KMS-11 (cell line): ENCODE measurements around the gene KLHL29.

ENCODE experiments used
- H2AFZ ChIP-seq: fragments of 200-600 bp; sonication (generic); 2 replicates; pipeline ENCODE4 v1.6.1; 2016; ENCODE audit warnings: antibody characterized with exemption, mixed run types, low read depth
- H3K27ac ChIP-seq: fragments of 200-600 bp; sonication (generic); 2 replicates; pipeline ENCODE4 v1.6.1; 2016; ENCODE audit warnings: mild to moderate bottlenecking, mixed run types
- H3K27me3 ChIP-seq: fragments of 200-600 bp; sonication (generic); 2 replicates; pipeline ENCODE4 v1.6.1; 2017; ENCODE audit warnings: mild to moderate bottlenecking, low read depth, mixed run types, moderate library complexity; ENCODE audit not compliant: insufficient read depth
- H3K36me3 ChIP-seq: fragments of 200-600 bp; sonication (generic); 2 replicates; pipeline ENCODE4 v1.6.1; 2017; ENCODE audit warnings: mild to moderate bottlenecking, mixed run types; ENCODE audit not compliant: insufficient read depth
- H3K4me1 ChIP-seq: fragments of 200-600 bp; sonication (generic); 2 replicates; pipeline ENCODE4 v1.6.1; 2016; ENCODE audit warnings: mild to moderate bottlenecking, low read depth, mixed run types; ENCODE audit not compliant: poor library complexity, severe bottlenecking
- H3K4me2 ChIP-seq: fragments of 200-600 bp; sonication (generic); 2 replicates; pipeline ENCODE4 v1.7.0; 2016; ENCODE audit warnings: mild to moderate bottlenecking, mixed run types
- H3K4me3 ChIP-seq: fragments of 200-600 bp; sonication (generic); IDR thresholded peaks from 2 replicates; pipeline ENCODE4 v1.6.1; 2017; ENCODE audit warnings: low read depth, low read length, mixed read lengths; ENCODE audit not compliant: insufficient read depth
- H3K79me2 ChIP-seq: fragments of 200-600 bp; sonication (generic); 2 replicates; pipeline ENCODE4 v1.6.1; 2016; ENCODE audit warnings: low read depth, mixed run types; ENCODE audit not compliant: insufficient read depth
- H3K9ac ChIP-seq: fragments of 200-600 bp; sonication (generic); 2 replicates; pipeline ENCODE4 v1.6.1; 2016; ENCODE audit warnings: mild to moderate bottlenecking, mixed run types
- H4K20me1 ChIP-seq: fragments of 200-600 bp; sonication (generic); 2 replicates; pipeline ENCODE4 v1.6.1; 2016; ENCODE audit warnings: mild to moderate bottlenecking, mixed run types; ENCODE audit not compliant: insufficient read depth
- CTCF ChIP-seq: fragments of 200-600 bp; sonication (generic); conservative IDR thresholded peaks from 2 replicates; pipeline ENCODE4 v1.6.1; 2017; ENCODE audit warnings: low read depth, mild to moderate bottlenecking, antibody characterized with exemption, low read length, moderate library complexity, mixed read lengths

The KLHL29 gene

GRCh38 chr2:23509596-23510292 lies 124.8 kb downstream of the KLHL29 start:
- no peak overlapping the region for H3K27ac ChIP-seq
- H3K27me3 ChIP-seq, result no peaks in the 10 kb centered on the region
- no peaks in the 10 kb centered on the region for H4K20me1 ChIP-seq
- H3K4me3 ChIP-seq, result no peak overlapping the region
- H3K4me2 ChIP-seq, result no peak overlapping the region
- no peaks in the 10 kb centered on the region for H3K36me3 ChIP-seq
- H2AFZ ChIP-seq, result no peak overlapping the region
- no peaks in the 10 kb centered on the region for H3K4me1 ChIP-seq
- H3K79me2 ChIP-seq, result no peaks in the 10 kb centered on the region
- no peak for TF ChIP-seq CTCF
- H3K9ac ChIP-seq, result no peak overlapping the region

GRCh38 chr2:23510471-23510870 lies 125.5 kb downstream of the KLHL29 start:
- H3K4me1 ChIP-seq, result no peaks in the 10 kb centered on the region
- no peaks in the 10 kb centered on the region for H3K79me2 ChIP-seq
- no peak overlapping the region for H3K9ac ChIP-seq
- no peak overlapping the region for H3K4me2 ChIP-seq
- H2AFZ ChIP-seq, result no peak overlapping the region
- H3K36me3 ChIP-seq, result no peaks in the 10 kb centered on the region
- H3K27me3 ChIP-seq, result no peaks in the 10 kb centered on the region
- H3K27ac ChIP-seq, result no peak overlapping the region
- TF ChIP-seq CTCF, result no peak
- H4K20me1 ChIP-seq, result no peaks in the 10 kb centered on the region
- H3K4me3 ChIP-seq, result no peak overlapping the region

GRCh38 chr2:23512778-23513177 lies 127.8 kb downstream of the KLHL29 start:
- Histone ChIP-seq H3K36me3 (no peaks in the 10 kb centered on the region), H4K20me1 (no peaks in the 10 kb centered on the region), H3K27me3 (no peaks in the 10 kb centered on the region), H3K79me2 (no peaks in the 10 kb centered on the region), H3K4me3 (no peak overlapping the region), H3K27ac (no peak overlapping the region), H2AFZ (no peak overlapping the region), H3K9ac (no peak overlapping the region), H3K4me2 (no peak overlapping the region), H3K4me1 (no peaks in the 10 kb centered on the region)
- TF ChIP-seq CTCF, result no peak

DNA sequence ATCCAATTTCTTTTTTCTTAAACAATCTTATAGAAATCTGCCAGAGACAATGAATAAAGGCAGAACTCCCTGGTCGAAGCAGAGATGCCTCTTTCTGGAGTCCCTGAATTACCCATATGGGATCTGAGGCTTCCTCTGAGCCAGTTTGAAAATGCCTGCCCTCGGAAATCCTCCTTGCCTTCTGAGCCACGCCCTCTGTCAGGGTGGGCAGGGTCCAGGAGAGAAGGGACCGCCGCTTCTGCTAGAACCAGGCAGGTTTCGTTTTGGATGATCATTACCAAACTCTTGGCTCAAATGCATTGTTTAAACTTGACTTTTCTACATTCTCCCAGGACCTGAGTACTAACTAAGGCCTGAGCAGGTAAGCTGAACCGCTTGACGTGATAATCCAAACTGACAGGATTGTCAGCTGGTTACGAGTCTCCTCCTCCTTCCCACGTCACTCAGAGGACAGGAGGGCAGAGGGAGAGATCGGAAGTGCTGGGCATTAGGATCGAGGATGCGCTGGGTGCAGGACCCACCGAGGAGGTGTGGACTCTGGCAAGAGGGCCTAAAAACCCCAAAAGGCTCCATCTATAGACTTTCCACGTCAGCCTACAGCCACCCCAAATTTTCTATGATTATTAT lies 128.4 kb downstream of the KLHL29 start:
- Histone ChIP-seq H2AFZ (no peak overlapping the region), H3K4me3 (no peak overlapping the region), H3K27me3 (no peaks in the 10 kb centered on the region), H3K4me1 (no peaks in the 10 kb centered on the region), H3K4me2 (no peak overlapping the region), H3K9ac (no peak overlapping the region), H3K27ac (no peak overlapping the region), H3K36me3 (no peaks in the 10 kb centered on the region), H4K20me1 (no peaks in the 10 kb centered on the region), H3K79me2 (no peaks in the 10 kb centered on the region)
- TF ChIP-seq CTCF, result no peak
